CD4-positive, alpha-beta T cell treated with Interleukin-12 subunit alpha and Interleukin-12 subunit beta, for 1 hour (primary cell): Measurements from ENCODE around the gene ICAM1.

Experiments used
- DNase-seq: peaks from one replicate; pipeline ENCODE4 v3.0.0-alpha.2; 2020

Gene ICAM1

GRCh38 chr19:10295305-10295846 is 24.5 kb downstream of the ICAM1 start:
- DNase-seq = peak; percentile 85

GRCh38 chr19:10295847-10296591 is 25.1 kb downstream of the ICAM1 start:
- DNase-seq = no peak

DNA sequence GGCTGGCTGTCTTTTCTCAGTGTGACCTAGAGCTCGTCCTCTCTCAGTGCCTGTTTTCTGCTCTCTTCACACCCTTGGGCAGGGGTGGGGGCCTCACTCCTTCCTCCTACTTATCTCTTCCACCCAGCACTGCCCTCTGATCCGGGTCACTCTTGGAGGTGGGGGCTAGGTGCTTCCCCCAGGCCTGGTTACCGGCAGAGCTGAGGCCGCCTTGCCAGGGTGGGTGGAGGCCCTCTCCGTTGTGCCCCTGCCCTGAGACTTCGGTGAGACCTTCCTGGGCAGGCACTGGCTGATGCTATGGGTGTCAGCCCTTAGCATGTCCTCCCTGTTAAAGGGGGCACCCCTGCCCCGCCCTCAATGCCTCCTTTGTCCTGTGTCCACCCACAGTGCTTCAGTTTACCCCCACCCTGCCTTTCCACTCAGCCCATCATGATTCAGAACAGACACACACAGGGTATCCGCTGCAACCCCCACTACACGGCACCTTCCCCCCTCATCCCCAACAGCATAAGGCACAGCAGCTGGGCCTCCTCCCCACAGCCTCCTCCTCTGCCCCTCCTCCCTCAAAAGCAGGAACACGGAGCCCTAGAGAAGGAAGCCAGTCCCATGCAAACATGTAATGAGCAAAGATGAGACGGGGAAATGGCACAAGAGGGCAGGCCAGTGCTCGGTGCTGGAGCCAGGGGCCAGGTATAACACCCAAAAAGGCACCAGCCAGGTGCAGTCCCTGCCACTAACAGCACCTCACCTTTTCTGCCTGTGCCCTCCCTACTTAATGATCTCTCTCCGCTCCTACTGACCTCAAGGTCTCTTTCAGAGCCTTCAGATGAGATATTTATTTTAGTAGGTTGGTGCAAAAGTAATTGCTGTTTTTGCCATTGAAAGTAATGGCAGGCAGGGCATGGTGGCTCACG is 28.9 kb downstream of the ICAM1 start:
- DNase-seq = no peak

GRCh38 chr19:10305139-10305806 is 34.4 kb downstream of the ICAM1 start:
- no peak for DNase-seq

DNA sequence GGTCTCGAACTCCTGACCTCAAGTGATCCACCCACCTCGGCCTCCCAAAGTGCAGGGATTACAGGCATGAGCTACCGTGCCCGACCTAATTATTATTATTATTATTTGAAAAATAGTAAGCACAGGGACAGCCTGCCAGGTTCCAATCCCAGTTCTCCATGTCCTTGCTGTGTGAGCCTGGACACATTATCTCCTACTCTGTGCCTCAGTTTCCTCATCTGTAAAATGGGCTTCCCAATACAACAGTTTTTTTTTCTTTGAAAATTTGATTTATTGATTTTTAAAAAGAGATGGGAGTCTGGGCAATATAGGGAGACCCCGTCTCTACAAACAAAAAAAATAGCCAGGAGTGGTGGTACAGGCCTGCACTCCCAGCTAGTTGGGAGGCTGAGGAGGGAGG is 35.4 kb downstream of the ICAM1 start:
- no peak for DNase-seq

DNA sequence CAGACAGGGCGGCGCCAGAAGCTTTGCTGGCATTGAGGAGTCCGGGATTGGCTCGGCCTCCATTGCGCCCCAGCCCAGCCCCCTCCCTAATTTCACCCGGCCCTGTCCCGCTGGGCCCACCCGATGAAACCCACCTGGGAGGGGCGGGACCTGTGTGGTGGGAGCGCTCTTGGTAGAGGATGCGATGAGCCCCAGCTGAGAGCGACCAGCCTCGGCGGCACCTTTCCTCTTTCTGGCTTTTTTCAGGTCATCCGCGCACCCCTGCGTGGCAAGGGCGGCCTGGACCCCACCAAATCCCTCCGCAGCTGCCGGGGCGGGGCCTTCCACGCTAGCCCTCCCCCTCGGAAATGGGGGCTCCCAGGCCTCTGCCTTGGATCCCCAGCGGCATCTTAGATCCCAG is 38.5 kb downstream of the ICAM1 start, which contains the start of gene ZGLP1:
Gene ZGLP1, minus strand, starts transcription at position 393 of the 400 bp plus-strand sequence.
- DNase-seq = no peak

- peak; percentile 92 for DNase-seq
Measured at GRCh38 chr19:10315335-10316214, 44.7 kb downstream of the ICAM1 start, which contains the start of gene FDX2. TSS of gene FDX2 (minus strand) at chr19:10316015. CDS start at chr19:10315996, 19 bp downstream.

GRCh38 chr19:10316229-10317044 is 45.5 kb downstream of the ICAM1 start:
- no peak for DNase-seq

DNA sequence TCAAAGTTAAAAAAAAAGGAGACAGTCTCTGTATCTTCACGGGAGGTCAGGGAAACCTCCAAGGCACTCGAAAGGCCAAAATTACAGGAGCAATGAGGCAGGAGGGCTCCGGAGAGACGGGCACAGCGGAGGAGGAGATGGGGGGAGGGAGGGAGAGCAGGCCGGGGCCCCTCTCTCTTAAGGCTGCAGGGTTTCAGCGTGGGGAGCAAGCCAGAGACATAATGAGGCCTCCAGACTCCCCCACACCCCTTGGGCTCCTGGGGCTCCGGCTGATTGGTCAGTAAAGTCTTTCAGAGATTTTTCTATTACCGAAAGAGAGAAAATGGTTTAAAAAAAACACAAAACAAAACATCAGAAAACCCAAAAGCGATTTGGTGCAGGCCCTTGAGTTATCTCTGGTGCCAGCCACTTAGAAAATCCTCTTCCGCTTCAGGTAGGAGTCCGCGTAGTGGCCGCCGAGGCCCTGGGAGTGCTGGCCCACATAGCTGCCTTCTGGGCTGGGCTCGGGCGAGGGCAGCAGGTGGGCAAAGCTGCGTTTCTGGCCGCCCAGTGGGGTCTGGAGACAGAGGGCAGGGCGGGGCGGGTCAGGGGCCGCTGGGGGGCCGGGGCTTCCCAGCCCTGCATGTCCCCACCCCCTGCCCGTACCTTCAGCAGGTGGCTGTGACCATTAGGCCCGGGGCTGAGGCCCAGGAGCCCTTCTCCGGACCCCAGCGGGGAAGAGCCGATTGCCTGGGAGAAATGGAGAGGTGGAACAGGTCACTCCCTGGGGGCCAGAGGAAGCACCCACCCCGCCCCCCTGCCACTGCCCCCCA is 46.3 kb downstream of the ICAM1 start:
- no peak for DNase-seq

- no peak for DNase-seq
Measured at GRCh38 chr19:10317857-10318462, 47.0 kb downstream of the ICAM1 start.

DNA sequence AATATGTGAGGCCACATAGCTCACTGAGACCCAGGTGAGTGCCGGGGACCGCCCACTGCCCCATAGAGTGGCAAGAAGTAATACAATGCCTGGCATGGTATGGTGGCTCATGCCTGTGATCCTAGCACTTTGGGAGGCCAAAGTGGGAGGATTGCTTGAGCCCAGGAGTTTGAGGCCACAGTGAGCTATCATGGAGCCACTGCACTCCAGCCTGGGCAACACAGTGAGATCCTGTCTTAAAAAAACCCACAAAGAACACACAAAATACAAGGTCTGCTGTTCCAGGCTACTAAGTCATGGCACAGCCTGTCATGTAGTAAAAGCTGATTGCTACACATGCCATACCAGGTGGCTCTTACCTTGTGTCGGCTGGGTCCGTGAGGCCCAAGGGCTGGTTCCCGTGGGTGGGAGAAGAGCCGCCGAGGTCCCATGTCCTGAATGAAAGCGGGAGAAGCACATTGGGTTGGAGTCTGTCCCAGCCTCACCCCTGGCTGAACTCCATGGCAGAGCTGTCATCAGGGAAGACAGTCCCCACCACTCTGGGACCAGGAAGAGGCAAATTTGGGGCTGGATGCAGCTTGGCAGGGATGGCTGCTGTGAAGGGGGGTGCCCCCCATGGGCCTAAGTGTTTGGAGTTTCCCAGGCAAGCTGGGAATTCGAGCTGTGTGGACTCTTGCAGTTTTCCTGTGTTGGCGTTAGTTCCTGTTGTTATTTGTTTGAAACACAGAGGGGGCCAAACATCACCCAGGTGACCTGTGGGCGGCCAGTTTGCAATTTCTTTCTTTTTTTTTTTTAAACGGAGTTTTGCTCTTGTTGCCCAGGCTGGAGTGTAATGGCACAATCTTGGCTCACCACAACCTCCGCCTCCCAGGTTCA is 48.1 kb downstream of the ICAM1 start:
- DNase-seq = no peak

DNA sequence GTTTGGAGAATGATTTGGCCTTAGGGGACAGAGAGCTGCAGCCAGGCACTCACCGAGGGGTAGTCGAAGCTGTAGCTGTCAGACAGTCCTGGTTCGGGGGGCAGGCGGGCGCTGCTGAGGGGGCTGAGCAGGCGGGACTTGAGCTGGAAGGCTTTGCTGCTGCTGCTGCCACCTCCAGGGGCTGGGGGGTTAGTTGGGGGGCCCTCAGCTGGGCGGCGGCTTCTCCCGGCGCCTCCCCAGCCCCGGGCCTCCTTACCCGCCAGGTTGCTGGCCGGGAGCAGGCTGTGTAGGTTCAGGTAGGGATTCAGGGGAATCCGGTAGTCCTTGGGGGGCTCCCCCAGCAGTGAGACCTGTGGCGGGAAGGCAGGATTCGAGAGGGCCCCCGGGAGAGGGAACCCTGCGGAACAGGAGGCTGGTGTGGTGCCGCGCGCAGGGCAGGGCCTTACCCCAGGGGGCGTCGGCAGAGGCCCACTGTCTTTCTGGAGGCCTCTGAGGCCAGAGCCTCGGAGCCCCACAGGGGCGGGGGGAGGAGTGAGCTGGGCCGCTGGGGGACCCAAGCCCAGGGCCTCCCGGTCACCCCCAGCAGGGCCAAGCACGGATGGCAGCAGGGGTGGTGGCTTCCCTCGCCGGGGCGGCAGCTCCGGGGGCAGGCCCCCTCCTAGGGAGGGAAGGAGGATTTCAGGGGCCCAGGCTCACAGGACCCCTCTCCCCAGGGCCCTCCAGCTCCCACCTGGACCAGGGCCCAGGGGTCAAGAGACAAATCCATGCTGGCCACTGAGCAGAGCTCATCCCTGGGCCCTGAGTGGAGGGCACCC is 49.9 kb downstream of the ICAM1 start:
- no peak for DNase-seq

- no peak for DNase-seq
Measured at GRCh38 chr19:10321417-10321797, 50.5 kb downstream of the ICAM1 start.

DNA sequence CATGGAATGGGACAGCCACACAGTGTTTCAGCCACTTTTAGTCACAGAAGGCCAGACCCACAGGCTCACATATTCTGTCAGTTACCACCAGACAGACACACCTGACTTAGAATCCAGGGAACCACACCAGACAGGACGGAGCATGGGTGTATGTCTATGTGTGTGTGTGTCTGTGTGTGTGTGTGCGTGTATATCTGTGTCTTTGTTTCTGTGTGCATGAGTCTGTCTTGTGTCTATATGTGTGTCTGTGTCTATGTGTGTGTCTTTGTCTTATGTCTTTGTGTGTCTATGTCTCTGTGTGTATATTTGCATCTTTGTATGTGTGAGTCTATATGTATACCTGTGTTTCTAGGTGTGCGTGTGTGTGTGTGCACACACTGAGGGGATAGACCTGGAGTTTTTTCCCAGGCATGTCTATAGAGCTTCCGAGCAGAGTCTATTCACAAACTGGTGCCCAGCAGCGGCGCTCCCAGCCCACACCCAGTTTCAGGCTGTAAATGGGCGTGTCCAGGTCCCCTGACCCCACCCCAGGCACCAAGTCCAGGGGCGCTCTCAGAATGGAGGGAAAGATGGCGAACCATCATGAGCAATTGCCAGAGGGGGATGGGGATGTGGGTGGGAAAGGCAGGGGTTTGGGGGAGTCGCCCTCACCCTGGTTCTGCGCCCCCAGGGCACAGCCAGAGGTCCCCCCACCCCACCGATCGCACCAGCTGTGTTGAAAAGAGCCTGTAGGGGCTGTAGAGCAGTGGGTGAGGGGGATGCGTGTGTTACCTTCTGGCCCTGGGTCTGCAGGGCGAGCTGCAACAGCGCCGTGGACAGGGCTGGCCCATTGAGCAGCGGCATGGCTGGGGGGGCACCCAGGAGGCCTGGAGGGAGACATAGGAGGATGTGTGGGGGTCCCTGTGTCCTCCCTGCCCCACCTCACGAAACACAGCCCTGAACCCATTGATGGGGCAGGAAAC is 51.2 kb downstream of the ICAM1 start:
- DNase-seq = no peak

DNA sequence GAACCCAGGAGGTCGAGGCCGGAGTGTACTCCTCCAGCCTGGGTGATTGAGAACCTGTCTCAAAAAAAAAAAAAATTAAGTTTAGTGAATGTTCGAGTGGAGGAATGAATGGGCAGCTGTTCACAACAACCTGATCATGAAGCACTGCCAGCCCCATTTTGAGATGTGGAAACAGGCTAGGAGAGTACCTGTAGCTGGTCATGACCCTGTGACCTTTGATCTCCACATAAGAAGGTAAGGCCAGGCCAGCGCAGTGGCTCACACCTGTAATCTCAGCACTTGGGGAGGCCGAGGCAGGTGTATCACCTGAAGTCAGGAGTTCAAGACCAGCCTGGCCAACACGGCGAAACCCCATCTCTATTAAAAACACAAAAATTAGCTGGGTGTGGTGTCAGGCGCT is 54.8 kb downstream of the ICAM1 start:
- no peak for DNase-seq

DNA sequence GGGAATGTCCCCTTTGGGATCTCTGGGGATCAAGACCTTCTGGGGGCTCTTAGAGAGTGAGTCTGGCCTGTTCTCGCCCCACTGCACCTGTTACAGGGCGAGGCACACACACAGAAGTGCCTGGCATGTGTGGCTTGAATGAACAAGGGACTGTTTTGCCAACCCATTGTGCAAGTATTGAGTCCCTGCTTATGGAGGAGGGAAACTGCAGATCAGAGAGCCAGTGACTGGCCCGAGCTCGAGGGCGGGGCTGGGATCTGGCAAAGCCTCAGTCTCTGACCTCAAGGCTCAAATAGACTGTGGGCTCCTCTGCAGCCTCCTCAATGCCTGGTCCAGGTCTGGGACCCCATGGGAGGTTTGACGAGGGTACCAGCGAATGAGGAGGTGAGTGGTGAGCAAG is 56.9 kb downstream of the ICAM1 start:
- DNase-seq = no peak
